ENCODE measurements around the gene TPBG. TPM values are rescaled to one million over a fixed set of nuclear protein-coding genes. Genes with fewer than 3 reads are reported as not detected.
A peak's percentile ranks its signal among the peaks of the same experiment; 100 is the strongest.
"Not testable (repeated sequence)": the region's sequence is repeated elsewhere in the genome, so short reads cannot be mapped to it uniquely, and the experiment has no call there.

The TPBG gene
- total RNA-seq, 1 experiment from 2014 or later, result 26.5 TPM

DNA sequence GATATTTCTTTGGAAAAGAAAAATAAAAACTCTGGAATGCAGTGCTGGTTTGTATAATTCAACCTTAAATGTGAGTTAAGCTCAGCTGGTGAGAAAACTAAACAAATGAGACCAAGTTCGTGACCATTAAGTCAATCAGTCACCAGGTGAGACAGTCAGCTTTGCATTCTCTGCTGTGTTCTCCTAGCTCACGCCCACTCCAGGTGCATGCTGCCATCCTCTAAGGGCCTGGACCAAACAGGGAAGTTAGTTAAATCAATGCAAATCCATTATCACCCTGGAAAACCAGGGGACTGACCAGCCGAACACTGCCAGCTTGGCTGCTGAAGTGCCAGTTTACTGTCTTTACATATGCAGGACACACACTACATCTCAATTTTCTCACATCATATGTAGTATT is 7.2 kb downstream of the TPBG start:
- in situ Hi-C loops (cut with HindIII; ENCODE audit: low pct_unique_long_range_greater_than_20kb, low sequenced_read_pairs), result no loop called here
- DNase-seq (ENCODE audit: low read depth), result no peak

GRCh38 chr6:82371799-82372546 is 8.4 kb downstream of the TPBG start:
- in situ Hi-C loops (cut with HindIII; ENCODE audit: low pct_unique_long_range_greater_than_20kb, low sequenced_read_pairs), result no loop called here
- no peak for DNase-seq (ENCODE audit: low read depth)

DNA sequence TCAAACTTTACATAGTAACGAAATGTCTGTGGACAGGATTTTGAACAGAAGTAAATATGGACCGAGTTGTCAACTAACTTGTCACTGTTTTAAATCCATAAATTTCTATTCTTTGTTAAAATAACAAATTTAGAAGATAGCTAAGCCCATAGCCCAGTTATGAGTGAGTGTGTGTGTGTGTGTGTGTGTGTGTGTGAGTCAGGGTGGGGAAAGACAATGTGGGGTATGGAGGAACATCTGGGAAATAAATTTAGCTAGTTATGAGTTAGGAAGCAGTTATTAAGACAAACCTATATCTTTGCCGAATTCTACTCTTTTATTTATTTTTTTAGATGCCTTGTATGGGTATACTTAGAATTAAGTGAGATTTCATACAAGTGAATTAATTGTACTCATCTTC is 9.0 kb downstream of the TPBG start:
- in situ Hi-C loops (cut with HindIII; ENCODE audit: low pct_unique_long_range_greater_than_20kb, low sequenced_read_pairs), result no loop called here
- no peak for DNase-seq (ENCODE audit: low read depth)

GRCh38 chr6:82374516-82374915 is 10.9 kb downstream of the TPBG start:
- in situ Hi-C loops (cut with HindIII; ENCODE audit: low pct_unique_long_range_greater_than_20kb, low sequenced_read_pairs), result no loop called here
- DNase-seq (ENCODE audit: low read depth), result no peak

DNA sequence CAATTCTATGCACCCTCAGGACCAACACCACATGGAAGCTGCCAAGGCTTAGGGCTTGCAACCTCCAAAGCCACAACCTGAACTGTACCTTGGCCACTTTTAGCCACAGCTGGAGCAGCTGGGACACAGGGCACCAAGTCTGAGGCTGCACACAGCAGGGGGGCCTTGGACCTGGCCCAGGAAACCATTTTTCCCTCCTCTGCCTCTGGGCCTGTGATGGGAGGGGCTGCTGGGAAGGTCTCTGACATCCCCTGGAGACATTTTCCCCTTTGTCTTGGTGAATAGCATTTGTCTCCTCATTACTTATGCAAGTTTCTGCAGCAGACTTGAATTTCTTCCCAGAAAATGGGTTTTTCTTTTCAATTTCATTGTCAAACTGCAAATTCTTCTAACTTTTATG is 13.0 kb downstream of the TPBG start:
- in situ Hi-C loops (cut with HindIII; ENCODE audit: low pct_unique_long_range_greater_than_20kb, low sequenced_read_pairs), result no loop called here
- no peak for DNase-seq (ENCODE audit: low read depth)

- DNase-seq (ENCODE audit: low read depth), result no peak
- in situ Hi-C loops (cut with HindIII; ENCODE audit: low pct_unique_long_range_greater_than_20kb, low sequenced_read_pairs), result no loop called here
Observed at GRCh38 chr6:82380566-82381185, 17.1 kb downstream of the TPBG start.

- DNase-seq (ENCODE audit: low read depth), result no peak
- in situ Hi-C loops (cut with HindIII; ENCODE audit: low pct_unique_long_range_greater_than_20kb, low sequenced_read_pairs), result no loop called here
Observed at GRCh38 chr6:82381278-82381677, 17.7 kb downstream of the TPBG start.

DNA sequence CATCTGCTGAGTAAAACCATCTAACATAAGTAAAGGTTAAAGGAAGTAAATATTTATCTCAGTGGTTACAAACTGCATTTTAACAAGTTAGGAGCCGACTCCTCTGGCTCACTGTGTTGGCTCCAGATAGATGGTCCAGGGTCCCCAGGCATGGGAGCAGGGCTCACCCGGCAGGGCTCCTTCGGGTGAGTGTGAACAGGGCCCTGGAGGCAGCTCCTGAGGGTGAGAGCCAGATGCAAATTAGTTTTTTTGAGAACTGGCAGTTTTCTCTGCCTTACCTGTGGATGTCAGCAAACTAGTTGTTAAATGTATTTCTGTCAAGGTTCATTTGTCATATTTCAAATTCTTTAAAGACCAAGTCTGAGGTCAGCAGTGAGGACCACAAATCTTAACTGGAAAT is 21.5 kb downstream of the TPBG start:
- no peak for DNase-seq (ENCODE audit: low read depth)
- in situ Hi-C loops (cut with HindIII; ENCODE audit: low pct_unique_long_range_greater_than_20kb, low sequenced_read_pairs), result no loop called here

GRCh38 chr6:82385546-82385945 is 21.9 kb downstream of the TPBG start:
- in situ Hi-C loops (cut with HindIII; ENCODE audit: low pct_unique_long_range_greater_than_20kb, low sequenced_read_pairs), result no loop called here
- DNase-seq (ENCODE audit: low read depth), result no peak

- in situ Hi-C loops (cut with HindIII; ENCODE audit: low pct_unique_long_range_greater_than_20kb, low sequenced_read_pairs), result no loop called here
Observed at GRCh38 chr6:82385961-82386360, 22.3 kb downstream of the TPBG start.

DNA sequence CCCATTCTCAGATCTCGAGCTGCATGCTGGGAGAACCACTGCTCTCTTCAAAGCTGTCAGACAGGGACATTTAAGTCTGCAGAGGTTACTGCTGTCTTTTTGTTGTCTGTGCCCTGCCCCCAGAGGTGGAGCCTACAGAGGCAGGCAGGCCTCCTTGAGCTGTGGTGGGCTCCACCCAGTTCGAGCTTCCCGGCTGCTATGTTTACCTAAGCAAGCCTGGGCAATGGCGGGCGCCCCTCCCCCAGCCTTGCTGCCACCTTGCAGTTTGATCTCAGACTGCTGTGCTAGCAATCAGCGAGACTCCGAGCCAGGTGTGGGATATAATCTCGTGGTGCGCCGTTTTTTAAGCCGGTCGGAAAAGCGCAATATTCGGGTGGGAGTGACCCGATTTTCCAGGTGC is 31.2 kb downstream of the TPBG start:
- DNase-seq (ENCODE audit: low read depth); in situ Hi-C loops (cut with HindIII; ENCODE audit: low pct_unique_long_range_greater_than_20kb, low sequenced_read_pairs): not testable (repeated sequence)

More at GRCh38 chr6:82385961-82386360, 22.3 kb downstream of the TPBG start:
- no peak for DNase-seq (ENCODE audit: low read depth)

- DNase-seq (ENCODE audit: low read depth), result peak; percentile 82
- in situ Hi-C loops (cut with HindIII; ENCODE audit: low pct_unique_long_range_greater_than_20kb, low sequenced_read_pairs), result no loop called here
Observed at GRCh38 chr6:82396964-82397751, 33.5 kb downstream of the TPBG start.

DNA sequence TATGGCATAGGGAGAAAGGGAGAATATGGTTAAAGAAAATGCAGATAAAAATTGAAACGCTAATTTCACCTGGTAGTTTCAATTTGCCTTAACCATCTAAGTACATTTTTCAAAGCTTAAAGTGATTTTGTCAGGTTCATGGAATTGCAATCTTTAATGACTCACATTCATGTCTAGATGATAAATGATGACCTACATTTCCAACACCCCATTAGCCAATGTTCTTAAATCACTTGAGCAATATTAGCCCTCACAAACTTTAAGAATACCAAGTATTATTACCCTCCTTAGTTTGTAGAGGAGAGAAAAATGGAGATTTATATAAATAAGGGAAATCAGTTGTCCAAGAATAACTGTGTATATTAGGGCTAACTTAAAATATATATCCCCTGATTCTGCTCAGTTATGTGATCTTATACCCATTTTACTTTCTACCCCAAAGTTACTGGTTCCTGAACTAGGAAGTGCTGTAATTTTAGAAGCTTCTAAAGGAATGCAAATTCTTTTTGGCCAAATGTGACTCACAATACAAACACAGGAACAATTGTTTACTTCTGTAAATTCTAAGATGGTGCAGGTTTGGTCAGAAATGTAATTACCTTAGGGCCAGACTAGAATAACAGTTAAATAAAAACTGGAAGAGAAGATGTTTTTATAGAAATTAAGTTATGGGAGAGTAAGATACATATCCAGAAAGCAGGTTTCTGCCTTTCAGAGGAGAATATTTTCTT is 34.5 kb downstream of the TPBG start:
- peak; percentile 48 for DNase-seq (ENCODE audit: low read depth)
- in situ Hi-C loops (cut with HindIII; ENCODE audit: low pct_unique_long_range_greater_than_20kb, low sequenced_read_pairs), result no loop called here

GRCh38 chr6:82408952-82409431 is 45.4 kb downstream of the TPBG start:
- DNase-seq (ENCODE audit: low read depth), result no peak
- in situ Hi-C loops (cut with HindIII; ENCODE audit: low pct_unique_long_range_greater_than_20kb, low sequenced_read_pairs), result no loop called here

DNA sequence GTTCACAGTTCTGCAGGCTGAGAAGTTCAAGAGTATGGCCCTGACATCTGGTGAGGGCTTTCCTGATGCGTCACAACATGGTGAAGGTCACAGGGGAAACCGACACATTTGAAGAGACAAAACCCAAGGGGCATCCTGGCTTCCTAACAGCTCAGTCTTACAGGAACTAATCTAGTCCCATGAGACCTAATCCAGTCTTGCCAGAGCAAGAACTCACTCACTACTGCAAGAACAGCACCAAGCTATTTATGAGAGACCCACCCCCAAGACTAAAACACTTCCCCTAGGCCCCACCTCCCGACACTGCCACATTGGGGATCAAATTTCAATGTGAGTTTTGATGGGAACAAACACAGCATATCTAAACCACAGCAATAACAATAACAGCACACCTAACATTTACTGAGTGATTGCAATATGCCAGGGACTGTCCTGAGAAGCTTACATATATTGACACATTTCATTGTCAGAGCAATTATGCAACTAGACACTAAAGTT is 46.6 kb downstream of the TPBG start:
- DNase-seq (ENCODE audit: low read depth), result no peak
- in situ Hi-C loops (cut with HindIII; ENCODE audit: low pct_unique_long_range_greater_than_20kb, low sequenced_read_pairs), result no loop called here

DNA sequence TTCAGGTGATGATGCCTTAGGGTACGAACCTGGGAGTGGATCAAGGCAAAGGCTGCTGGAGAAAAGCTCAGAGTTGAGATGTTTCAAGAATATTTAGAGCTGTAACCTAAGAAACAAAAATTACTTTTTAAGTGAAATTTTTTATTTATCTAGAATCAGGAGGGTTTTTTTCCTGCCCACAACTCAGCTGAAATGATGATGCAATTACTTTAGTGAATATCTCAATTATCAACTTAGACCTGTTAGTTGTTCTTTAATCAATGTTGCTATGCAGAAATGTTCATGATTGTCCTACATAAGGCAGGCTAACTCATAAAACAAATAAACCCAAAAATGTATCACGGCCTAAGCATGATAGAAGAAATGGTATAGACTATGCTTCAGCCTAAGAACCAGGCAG is 50.3 kb downstream of the TPBG start:
- in situ Hi-C loops (cut with HindIII; ENCODE audit: low pct_unique_long_range_greater_than_20kb, low sequenced_read_pairs), result no loop called here
- DNase-seq (ENCODE audit: low read depth), result no peak

- no peak for DNase-seq (ENCODE audit: low read depth)
Observed at GRCh38 chr6:82415820-82416219, 52.2 kb downstream of the TPBG start.

DNA sequence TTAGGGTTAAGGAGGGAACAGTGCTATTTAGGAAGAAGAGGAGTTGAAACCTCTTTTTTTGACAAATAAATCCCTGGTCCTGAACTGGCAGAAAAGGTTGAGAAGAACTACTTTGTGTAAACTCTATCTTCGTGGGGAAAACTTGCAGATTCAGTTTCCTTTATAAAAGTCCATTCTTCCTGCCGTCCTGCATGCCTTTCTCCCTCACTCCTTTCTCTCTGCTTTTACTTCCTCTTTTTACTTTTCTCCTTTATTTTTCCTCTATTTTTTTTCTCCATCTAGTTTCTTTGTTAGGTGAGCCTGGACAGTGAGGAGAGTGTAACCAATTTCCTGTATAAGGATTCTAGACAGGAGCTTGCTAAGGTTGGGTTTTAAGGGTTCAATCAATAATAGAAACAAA is 52.7 kb downstream of the TPBG start:
- DNase-seq (ENCODE audit: low read depth), result no peak
- in situ Hi-C loops (cut with HindIII; ENCODE audit: low pct_unique_long_range_greater_than_20kb, low sequenced_read_pairs), result no loop called here

More at GRCh38 chr6:82415820-82416219, 52.2 kb downstream of the TPBG start:
- in situ Hi-C loops (cut with HindIII; ENCODE audit: low pct_unique_long_range_greater_than_20kb, low sequenced_read_pairs), result no loop called here

Measured in Caki2 (cell line).